Thymus (tissue), 11 donors: ENCODE data around the gene FILIP1L. TPM values are rescaled to one million over a fixed set of nuclear protein-coding genes. Genes with fewer than 3 reads are reported as not detected.

ENCODE experiments used
- DNase-seq, 9 donors: peaks; one replicate each; pipeline ENCODE4 v3.0.0-alpha.2; 2013; ENCODE audit warnings: low spot score in 9 of 9, low read depth in 6 of 9, missing footprints in 1 of 9
- H3K27ac ChIP-seq, 2 donors: one replicate each; pipeline ENCODE4 v1.5.1; 2013; ENCODE audit warnings: control low read depth in 1 of 2, low read depth in 1 of 2, low read length in 1 of 2, mild to moderate bottlenecking in 1 of 2, moderate library complexity in 1 of 2
- H3K27me3 ChIP-seq, 2 donors: one replicate each; pipeline ENCODE4 v1.5.1; 2013; ENCODE audit warnings: low read length in 1 of 2; ENCODE audit not compliant: control insufficient read depth in 2 of 2, insufficient read depth in 1 of 2
- H3K36me3 ChIP-seq, 2 donors: one replicate each; pipeline ENCODE4 v1.5.1; 2013; ENCODE audit warnings: low read length in 1 of 2, mild to moderate bottlenecking in 1 of 2, moderate library complexity in 1 of 2; ENCODE audit not compliant: control insufficient read depth in 2 of 2, insufficient read depth in 2 of 2
- H3K4me1 ChIP-seq, 2 donors: one replicate each; pipeline ENCODE4 v1.5.1; 2013; ENCODE audit warnings: low read length in 2 of 2; ENCODE audit not compliant: control insufficient read depth in 2 of 2, insufficient read depth in 2 of 2
- H3K4me3 ChIP-seq, 2 donors: one replicate each; pipeline ENCODE4 v1.5.1; 2013; ENCODE audit warnings: low read length in 2 of 2, control low read depth in 1 of 2, mild to moderate bottlenecking in 1 of 2
- H3K9me3 ChIP-seq, 2 donors: one replicate each; pipeline ENCODE4 v1.5.1; 2013; ENCODE audit warnings: low read length in 1 of 2, mild to moderate bottlenecking in 1 of 2; ENCODE audit not compliant: control insufficient read depth in 2 of 2, insufficient read depth in 1 of 2
- WGBS: extraction: QIAGEN DNeasy Blood & Tissue Kit; methylation state at CpG from one replicate; pipeline ENCODE4 v1.1.7; 2013; 5-methylcytosine and 5-hydroxymethylcytosine counted together
- polyA plus RNA-seq: library from polyadenylated mRNA; stranded (reverse); fragments of 200-250 nt; gene quantifications from one replicate; pipeline ENCODE4 v1.2.3, GENCODE V29; 2013
- total RNA-seq: library from RNA; stranded (reverse); fragments of 120-200 nt; gene quantifications from one replicate; pipeline ENCODE4 v1.2.4, GENCODE V29; 2013
- donor health status: healthy.

FILIP1L gene
- total and polyA plus RNA-seq, 2 donors: 6.6 to 15.5 TPM

GRCh38 chr3:99961756-99962515 lies 152.4 kb downstream of the FILIP1L start:
- H3K36me3 ChIP-seq: no peaks in the 10 kb centered on the region
- DNase-seq: no peak
- H3K4me3 ChIP-seq: no peak overlapping the region
- H3K27me3 ChIP-seq: no peaks in the 10 kb centered on the region
- H3K27ac ChIP-seq: no peak overlapping the region
- no peaks in the 10 kb centered on the region for H3K9me3 ChIP-seq
- H3K4me1 ChIP-seq: no peaks in the 10 kb centered on the region
- WGBS: 98% methylated on average over 7 of the region's 7 CpGs

- Histone ChIP-seq H3K27me3 (no peaks in the 10 kb centered on the region), H3K4me1 (no peaks in the 10 kb centered on the region), H3K36me3 (no peaks in the 10 kb centered on the region), H3K9me3 (no peaks in the 10 kb centered on the region), H3K27ac (no peak overlapping the region), H3K4me3 (no peak overlapping the region)
- WGBS: 96% methylated on average over 7 of the region's 7 CpGs
- no peak for DNase-seq
These were observed 153.4 kb downstream of the FILIP1L start for GRCh38 chr3:99960941-99961340.

- DNase-seq: no peak
- no peaks in the 10 kb centered on the region for H3K36me3 ChIP-seq
- whole genome bisulfite sequencing: 77% methylated on average over 5 of the region's 5 CpGs
- no peaks in the 10 kb centered on the region for H3K27me3 ChIP-seq
- H3K9me3 ChIP-seq: no peaks in the 10 kb centered on the region
- H3K4me3 ChIP-seq: no peak overlapping the region
- H3K4me1 ChIP-seq: no peaks in the 10 kb centered on the region
- no peak overlapping the region for H3K27ac ChIP-seq
These were observed 154.0 kb downstream of the FILIP1L start for GRCh38 chr3:99960123-99960878.

DNA sequence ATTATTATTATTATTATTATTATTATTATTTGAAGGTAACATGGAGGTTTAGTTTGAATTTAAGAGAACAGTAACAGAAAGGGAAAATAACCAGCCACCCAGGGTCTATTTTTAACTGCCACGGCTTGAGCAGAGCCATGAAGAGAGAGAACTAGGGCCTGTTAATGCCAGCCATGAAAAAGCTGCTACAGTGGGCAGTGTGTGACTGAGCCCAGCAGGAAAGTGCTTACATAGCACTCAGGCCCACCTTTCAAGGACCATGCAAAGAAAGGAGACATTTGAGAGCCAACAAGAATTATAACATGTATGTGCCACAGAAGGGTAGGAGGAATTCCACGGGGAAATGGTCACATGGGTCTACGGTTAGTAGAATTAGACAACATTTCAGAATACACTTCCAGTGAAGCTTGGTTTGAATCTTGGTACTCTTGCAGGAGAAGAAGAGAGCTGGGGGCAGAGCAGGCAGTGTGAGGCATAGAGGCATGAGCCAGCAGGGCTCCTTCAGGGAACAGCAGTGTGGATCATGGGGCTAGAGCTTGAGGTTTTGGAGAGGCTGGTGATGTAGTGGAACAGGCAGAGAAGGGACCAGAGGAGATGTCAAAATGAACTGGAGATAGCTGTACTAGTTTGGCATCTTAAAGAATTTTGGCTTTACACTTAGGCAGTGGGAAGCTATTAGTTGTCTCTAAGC lies 155.9 kb downstream of the FILIP1L start:
- Histone ChIP-seq H3K4me3 (no peak overlapping the region), H3K27me3 (no peaks in the 10 kb centered on the region), H3K27ac (no peak overlapping the region), H3K9me3 (no peaks in the 10 kb centered on the region), H3K36me3 (no peaks in the 10 kb centered on the region), H3K4me1 (no peaks in the 10 kb centered on the region)
- 96% methylated on average over 3 of the region's 3 CpGs for WGBS
- no peak for DNase-seq

DNA sequence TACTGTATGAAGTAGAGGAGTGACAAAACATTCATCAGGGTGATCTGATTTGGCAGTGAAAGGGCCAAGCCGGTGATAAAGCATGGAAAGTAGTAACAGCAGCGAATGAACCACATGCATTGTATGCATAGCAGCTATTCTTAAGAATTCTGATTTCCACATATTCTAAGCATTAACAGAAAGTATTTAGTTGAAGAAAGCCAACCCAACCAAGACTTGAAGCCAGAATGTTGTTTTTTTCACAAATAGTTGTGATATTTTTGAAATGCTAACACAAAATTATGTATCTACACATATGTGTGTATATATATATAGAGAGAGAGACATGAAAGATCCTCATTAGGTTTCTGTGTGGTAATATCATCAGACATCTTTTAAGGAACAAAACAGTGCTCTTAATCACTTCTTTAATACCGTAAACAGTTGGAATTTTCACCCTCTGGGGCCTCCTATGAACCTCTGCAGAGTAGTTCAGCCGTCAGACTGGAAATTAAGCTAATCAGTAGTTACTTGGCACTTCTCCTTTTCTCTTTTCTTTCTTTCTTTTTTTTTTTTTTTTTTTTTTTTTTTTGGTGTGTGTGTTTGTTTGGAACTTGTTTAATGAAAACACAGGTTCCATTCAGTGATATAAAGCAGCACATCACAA lies 157.0 kb downstream of the FILIP1L start:
- Histone ChIP-seq H3K9me3 (no peaks in the 10 kb centered on the region), H3K4me1 (no peaks in the 10 kb centered on the region), H3K36me3 (no peaks in the 10 kb centered on the region), H3K4me3 (no peak overlapping the region), H3K27ac (no peak overlapping the region), H3K27me3 (no peaks in the 10 kb centered on the region)
- WGBS: 98% methylated on average over 4 of the region's 4 CpGs
- DNase-seq: no peak

- 97% methylated on average over 10 of the region's 10 CpGs for WGBS
- peaks cover 0 to under 1% of the 10 kb centered on the region in 2 donors for H3K4me1 ChIP-seq
- H3K9me3 ChIP-seq: peaks cover 0 to 1% of the 10 kb centered on the region in 2 donors
- DNase-seq: no peak
- H3K27me3 ChIP-seq: no peaks in the 10 kb centered on the region
- H3K36me3 ChIP-seq: no peaks in the 10 kb centered on the region
- H3K27ac ChIP-seq: no peak overlapping the region
- no peak overlapping the region for H3K4me3 ChIP-seq
These were observed 158.3 kb downstream of the FILIP1L start for GRCh38 chr3:99955773-99956562.

GRCh38 chr3:99954914-99955644 lies 159.2 kb downstream of the FILIP1L start:
- 98% methylated on average over 4 of the region's 4 CpGs for WGBS
- Histone ChIP-seq H3K4me3 (no peak overlapping the region), H3K4me1 (peaks cover 0 to 3% of the 10 kb centered on the region in 2 donors), H3K27me3 (no peaks in the 10 kb centered on the region), H3K27ac (no peak overlapping the region), H3K9me3 (peaks cover 0 to 2% of the 10 kb centered on the region in 2 donors), H3K36me3 (no peaks in the 10 kb centered on the region)
- DNase-seq: no peak

DNA sequence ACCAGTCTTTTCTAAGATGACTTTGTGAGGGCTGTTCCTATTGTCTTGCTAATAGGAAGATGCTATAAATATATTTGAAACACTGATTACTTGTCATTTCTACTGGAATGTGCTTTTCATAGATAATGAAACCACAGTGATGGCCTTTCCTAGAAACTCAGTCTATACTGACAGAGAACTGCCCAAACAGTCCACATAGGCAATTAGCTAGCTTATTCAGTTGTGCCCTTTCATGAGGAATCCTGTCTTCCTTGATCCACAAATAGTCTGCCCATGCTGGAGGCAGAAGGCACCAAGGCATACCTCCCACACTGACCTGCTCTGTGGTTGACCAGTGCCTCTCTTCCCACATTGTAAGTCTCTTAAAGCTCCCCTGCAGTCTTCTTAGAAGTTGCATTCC lies 160.7 kb downstream of the FILIP1L start:
- Histone ChIP-seq H3K4me3 (no peak overlapping the region), H3K27ac (no peak overlapping the region), H3K27me3 (no peaks in the 10 kb centered on the region), H3K4me1 (peaks cover 0 to 3% of the 10 kb centered on the region in 2 donors), H3K9me3 (peaks cover 0 to 2% of the 10 kb centered on the region in 2 donors), H3K36me3 (no peaks in the 10 kb centered on the region)
- DNase-seq: no peak
